ENCODE data around the gene DEUP1. TPM values are rescaled to one million over a fixed set of nuclear protein-coding genes. Genes with fewer than 3 reads are reported as not detected.

Gene DEUP1
- total and polyA plus RNA-seq, 9 of the 15 experiments (the other 6 are each of a cell fraction or from before 2014, with no cell fraction given): 1.4 to 10.9 (median 9.3) TPM

- TF ChIP-seq, protein P1, sequence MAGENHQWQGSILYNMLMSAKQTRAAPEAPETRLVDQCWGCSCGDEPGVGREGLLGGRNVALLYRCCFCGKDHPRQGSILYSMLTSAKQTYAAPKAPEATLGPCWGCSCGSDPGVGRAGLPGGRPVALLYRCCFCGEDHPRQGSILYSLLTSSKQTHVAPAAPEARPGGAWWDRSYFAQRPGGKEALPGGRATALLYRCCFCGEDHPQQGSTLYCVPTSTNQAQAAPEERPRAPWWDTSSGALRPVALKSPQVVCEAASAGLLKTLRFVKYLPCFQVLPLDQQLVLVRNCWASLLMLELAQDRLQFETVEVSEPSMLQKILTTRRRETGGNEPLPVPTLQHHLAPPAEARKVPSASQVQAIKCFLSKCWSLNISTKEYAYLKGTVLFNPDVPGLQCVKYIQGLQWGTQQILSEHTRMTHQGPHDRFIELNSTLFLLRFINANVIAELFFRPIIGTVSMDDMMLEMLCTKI (IDR thresholded peaks at IDR 0.05; ENCODE audit: partially characterized antibody): no peak
- TF ChIP-seq PML (IDR thresholded peaks at IDR 0.05; ENCODE audit: low read length) (no peak), MGA (IDR thresholded peaks at IDR 0.05) (no peak), ZNF609 (CRISPR knock-in tag; IDR thresholded peaks at IDR 0.05; ENCODE audit: borderline replicate concordance) (no peak), ZBTB17 (CRISPR knock-in tag; IDR thresholded peaks at IDR 0.05) (no peak), BACH1 (tag; IDR thresholded peaks at IDR 0.05) (0 out of 2 replicates have a peak, but pooled peaks have one; percentile 25), HDAC3 (IDR thresholded peaks at IDR 0.05; ENCODE audit: borderline replicate concordance, partially characterized antibody) (no peak), ZNF143 (CRISPR knock-in tag; IDR thresholded peaks at IDR 0.05) (no peak), NCOA4 (IDR thresholded peaks at IDR 0.05; ENCODE audit: partially characterized antibody) (no peak), ZNF316 (IDR thresholded peaks at IDR 0.05) (peak; percentile 75), KLF1 (tag; IDR thresholded peaks at IDR 0.05) (no peak)
Measured at GRCh38 chr11:93291898-93292297, 38.6 kb upstream of the DEUP1 start (continued).
